Measurements from ENCODE around the gene TFDP1. TPM values are rescaled to one million over a fixed set of nuclear protein-coding genes. Genes with fewer than 3 reads are reported as not detected.
"Not testable (repeated sequence)": the region's sequence is repeated elsewhere in the genome, so short reads cannot be mapped to it uniquely, and the experiment has no call there.

Gene TFDP1
- total RNA-seq, 1 experiment from 2014 or later, result 73.0 TPM

- DNase-seq (ENCODE audit: low spot score), result no peak
These were observed 32.6 kb downstream of the TFDP1 start for GRCh38 chr13:113616991-113617749.

GRCh38 chr13:113617961-113618360 is 33.4 kb downstream of the TFDP1 start:
- no peak for DNase-seq (ENCODE audit: low spot score)

- DNase-seq (ENCODE audit: low spot score), result no peak
These were observed 33.9 kb downstream of the TFDP1 start for GRCh38 chr13:113618455-113618854.

GRCh38 chr13:113620036-113620796 is 35.7 kb downstream of the TFDP1 start:
- no peak for DNase-seq (ENCODE audit: low spot score)

- DNase-seq (ENCODE audit: low spot score), result no peak
These were observed 36.5 kb downstream of the TFDP1 start for GRCh38 chr13:113621046-113621445.

GRCh38 chr13:113621498-113621897 is 36.9 kb downstream of the TFDP1 start:
- DNase-seq (ENCODE audit: low spot score), result peak; percentile 21

GRCh38 chr13:113621986-113622550 is 37.5 kb downstream of the TFDP1 start:
- not testable (repeated sequence) for DNase-seq (ENCODE audit: low spot score)

GRCh38 chr13:113622791-113623490 is 38.4 kb downstream of the TFDP1 start:
- DNase-seq (ENCODE audit: low spot score), result no peak

GRCh38 chr13:113623491-113624234 is 39.1 kb downstream of the TFDP1 start:
- DNase-seq (ENCODE audit: low spot score), result no peak

- no peak for DNase-seq (ENCODE audit: low spot score)
These were observed 39.7 kb downstream of the TFDP1 start for GRCh38 chr13:113624235-113624587.

- DNase-seq (ENCODE audit: low spot score), result not testable (repeated sequence)
These were observed 40.2 kb downstream of the TFDP1 start for GRCh38 chr13:113624640-113625304.

GRCh38 chr13:113625965-113626721 is 41.6 kb downstream of the TFDP1 start:
- DNase-seq (ENCODE audit: low spot score), result no peak

- no peak for DNase-seq (ENCODE audit: low spot score)
These were observed 42.6 kb downstream of the TFDP1 start for GRCh38 chr13:113627136-113627535.

- no peak for DNase-seq (ENCODE audit: low spot score)
These were observed 44.0 kb downstream of the TFDP1 start for GRCh38 chr13:113628291-113629270.

- no peak for DNase-seq (ENCODE audit: low spot score)
These were observed 45.3 kb downstream of the TFDP1 start for GRCh38 chr13:113629866-113630265.

- DNase-seq (ENCODE audit: low spot score), result no peak
These were observed 45.7 kb downstream of the TFDP1 start for GRCh38 chr13:113630296-113630695.

GRCh38 chr13:113630804-113631203 is 46.3 kb downstream of the TFDP1 start:
- DNase-seq (ENCODE audit: low spot score), result no peak

- no peak for DNase-seq (ENCODE audit: low spot score)
These were observed 47.0 kb downstream of the TFDP1 start for GRCh38 chr13:113631341-113632095.
